ENCODE measurements around the gene CHN1. TPM values are rescaled to one million over a fixed set of nuclear protein-coding genes. Genes with fewer than 3 reads are reported as not detected.

The CHN1 gene
- total RNA-seq, 4 donors from 2014 or later, result 0.66 to 4.7 (median 2.4) TPM

DNA sequence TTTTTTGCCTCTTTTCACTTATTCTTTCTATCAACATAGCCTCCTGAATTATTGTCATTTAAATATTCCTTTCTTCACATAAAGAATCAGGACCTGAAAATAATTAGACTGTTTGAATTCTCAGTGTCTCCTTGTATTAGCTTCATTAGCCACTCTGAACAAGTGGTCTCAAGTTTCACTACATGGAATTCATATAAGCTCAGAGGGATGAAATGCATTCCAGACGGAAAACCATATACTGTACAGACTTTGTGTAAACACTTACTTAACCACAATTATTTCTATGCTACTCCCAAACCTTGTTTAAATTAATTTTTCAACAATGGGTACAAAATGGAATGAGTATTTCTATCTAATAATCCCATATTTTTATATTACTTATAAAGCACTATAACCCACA is 53.4 kb downstream of the CHN1 start:
- DNase-seq (no peak), ATAC-seq (no peak)
- intact Hi-C loops (cut with DNase I; ENCODE audit: low total_unique reads) (no loop called here), in situ Hi-C loops (cut with MboI; ENCODE audit: low sequenced_read_pairs in 4 of 4) (no loop called here)
- Histone ChIP-seq H3K9me3 (no peaks in the 10 kb centered on the region), H3K4me3 (no peak overlapping the region), H3K27ac (no peak overlapping the region), H3K36me3 (no peaks in the 10 kb centered on the region), H3K27me3 (no peaks in the 10 kb centered on the region), H3K4me1 (no peaks in the 10 kb centered on the region)
- TF ChIP-seq, protein P1, sequence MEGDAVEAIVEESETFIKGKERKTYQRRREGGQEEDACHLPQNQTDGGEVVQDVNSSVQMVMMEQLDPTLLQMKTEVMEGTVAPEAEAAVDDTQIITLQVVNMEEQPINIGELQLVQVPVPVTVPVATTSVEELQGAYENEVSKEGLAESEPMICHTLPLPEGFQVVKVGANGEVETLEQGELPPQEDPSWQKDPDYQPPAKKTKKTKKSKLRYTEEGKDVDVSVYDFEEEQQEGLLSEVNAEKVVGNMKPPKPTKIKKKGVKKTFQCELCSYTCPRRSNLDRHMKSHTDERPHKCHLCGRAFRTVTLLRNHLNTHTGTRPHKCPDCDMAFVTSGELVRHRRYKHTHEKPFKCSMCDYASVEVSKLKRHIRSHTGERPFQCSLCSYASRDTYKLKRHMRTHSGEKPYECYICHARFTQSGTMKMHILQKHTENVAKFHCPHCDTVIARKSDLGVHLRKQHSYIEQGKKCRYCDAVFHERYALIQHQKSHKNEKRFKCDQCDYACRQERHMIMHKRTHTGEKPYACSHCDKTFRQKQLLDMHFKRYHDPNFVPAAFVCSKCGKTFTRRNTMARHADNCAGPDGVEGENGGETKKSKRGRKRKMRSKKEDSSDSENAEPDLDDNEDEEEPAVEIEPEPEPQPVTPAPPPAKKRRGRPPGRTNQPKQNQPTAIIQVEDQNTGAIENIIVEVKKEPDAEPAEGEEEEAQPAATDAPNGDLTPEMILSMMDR (IDR thresholded peaks at IDR 0.05 in 4 of 5, conservative IDR thresholded peaks at IDR 0.05 in 1 of 5), result no peak
- no peak for TF ChIP-seq POLR2A (IDR thresholded peaks at IDR 0.05)

DNA sequence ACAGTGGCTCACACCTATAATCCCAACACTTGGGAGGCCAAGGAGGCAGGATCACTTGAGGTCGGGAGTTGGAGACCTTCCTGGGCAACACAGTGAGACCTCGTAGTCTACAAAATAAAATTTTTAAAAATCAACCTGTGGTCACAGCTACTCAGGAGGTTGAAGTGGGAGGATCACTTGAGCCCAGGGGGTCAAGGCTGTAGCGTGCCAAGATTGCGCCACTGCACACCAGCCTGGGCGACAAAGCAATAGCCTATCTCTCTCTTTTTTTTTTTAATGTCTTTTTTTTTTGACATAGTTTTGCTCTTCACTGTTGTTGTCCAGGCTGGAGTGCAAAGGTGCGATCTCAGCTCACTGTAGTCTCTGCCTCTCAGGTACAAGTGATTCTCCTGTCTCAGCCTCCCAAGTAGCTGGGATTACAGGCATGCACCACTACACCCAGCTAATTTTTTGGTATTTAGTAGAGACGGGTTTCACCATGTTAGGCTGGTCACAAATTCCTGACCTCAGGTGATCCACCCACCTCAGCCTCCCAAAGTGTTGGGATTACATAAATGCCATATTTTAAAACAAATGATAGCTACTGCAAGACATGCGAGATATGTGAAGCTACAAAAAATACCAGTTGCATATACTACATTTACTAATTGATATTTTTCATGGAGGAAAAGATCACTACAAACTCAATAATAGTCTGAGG is 55.0 kb downstream of the CHN1 start:
- Histone ChIP-seq H3K4me1 (no peaks in the 10 kb centered on the region), H3K27ac (no peak overlapping the region), H3K9me3 (no peaks in the 10 kb centered on the region), H3K36me3 (no peaks in the 10 kb centered on the region), H3K4me3 (no peak overlapping the region), H3K27me3 (no peaks in the 10 kb centered on the region)
- in situ Hi-C loops (cut with MboI; ENCODE audit: low sequenced_read_pairs in 4 of 4), result no loop called here
- no peak for DNase-seq
- TF ChIP-seq POLR2A (IDR thresholded peaks at IDR 0.05), result no peak
- TF ChIP-seq, protein P1 (IDR thresholded peaks at IDR 0.05 in 4 of 5, conservative IDR thresholded peaks at IDR 0.05 in 1 of 5), result no peak
- intact Hi-C loops (cut with DNase I; ENCODE audit: low total_unique reads), result no loop called here
- ATAC-seq, result no peak

DNA sequence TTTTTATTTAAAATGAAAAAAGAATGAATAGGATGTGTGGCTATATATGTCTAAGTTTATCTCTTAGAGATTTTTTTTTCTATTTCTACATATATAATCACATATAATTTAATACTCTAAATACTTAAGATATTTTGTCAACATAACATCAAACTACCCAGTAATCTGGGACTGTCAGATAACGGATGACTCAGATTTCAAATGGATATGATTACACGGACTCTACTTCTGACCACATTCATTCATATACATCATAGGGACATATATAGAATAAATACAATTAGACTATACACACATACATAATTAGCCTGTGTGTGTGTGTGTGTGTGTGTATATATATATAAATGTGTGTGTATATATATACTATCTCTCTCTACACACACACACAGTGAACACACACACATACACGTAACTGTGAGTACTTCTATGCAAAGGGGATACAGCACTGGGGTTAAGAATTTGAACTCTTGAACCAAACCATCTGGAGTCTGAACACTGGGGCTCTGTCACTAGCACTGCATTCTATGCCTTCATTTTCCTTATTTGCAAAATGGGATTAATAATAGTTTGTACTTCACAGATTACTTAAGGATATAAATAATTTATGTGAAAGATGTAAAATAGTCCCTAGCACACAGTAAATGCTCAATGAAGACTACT is 59.5 kb downstream of the CHN1 start:
- intact Hi-C loops (cut with DNase I; ENCODE audit: low total_unique reads), result no loop called here
- no peaks in the 10 kb centered on the region for H3K36me3 ChIP-seq
- no peak for TF ChIP-seq POLR2A (IDR thresholded peaks at IDR 0.05)
- no peaks in the 10 kb centered on the region for H3K4me1 ChIP-seq
- H3K4me3 ChIP-seq, result no peak overlapping the region
- no peak for DNase-seq
- H3K27ac ChIP-seq, result no peak overlapping the region
- ATAC-seq, result no peak
- H3K9me3 ChIP-seq, result no peaks in the 10 kb centered on the region
- in situ Hi-C loops (cut with MboI; ENCODE audit: low sequenced_read_pairs in 4 of 4), result no loop called here
- no peaks in the 10 kb centered on the region for H3K27me3 ChIP-seq

DNA sequence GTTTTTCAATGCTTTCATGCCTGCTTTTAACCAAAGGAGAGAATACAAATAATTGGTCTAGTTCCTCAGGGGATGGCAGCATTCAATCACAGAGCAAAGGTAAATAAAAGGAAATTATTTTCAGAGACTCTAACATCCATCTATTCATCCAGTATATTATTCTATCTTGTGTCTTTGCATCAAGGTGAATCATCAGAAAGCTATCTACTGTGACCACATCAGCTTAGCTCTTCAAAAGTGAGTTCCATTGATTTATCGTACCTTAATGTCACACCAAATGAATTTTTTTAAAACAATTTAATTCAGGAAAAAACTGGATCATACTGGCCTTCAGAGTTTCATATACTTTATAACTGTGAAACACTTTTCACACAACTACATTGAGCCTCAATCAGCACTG is 66.1 kb downstream of the CHN1 start:
- intact Hi-C loops (cut with DNase I; ENCODE audit: low total_unique reads) (no loop called here), in situ Hi-C loops (cut with MboI; ENCODE audit: low sequenced_read_pairs in 4 of 4) (no loop called here)
- Histone ChIP-seq H3K4me3 (no peak overlapping the region), H3K27ac (no peak overlapping the region), H3K9me3 (no peaks in the 10 kb centered on the region), H3K27me3 (no peaks in the 10 kb centered on the region), H3K4me1 (no peaks in the 10 kb centered on the region), H3K36me3 (no peaks in the 10 kb centered on the region)
- TF ChIP-seq POLR2A (IDR thresholded peaks at IDR 0.05), result no peak
- TF ChIP-seq, protein P1 (IDR thresholded peaks at IDR 0.05 in 4 of 5, conservative IDR thresholded peaks at IDR 0.05 in 1 of 5), result no peak
- ATAC-seq (no peak), DNase-seq (no peak)

DNA sequence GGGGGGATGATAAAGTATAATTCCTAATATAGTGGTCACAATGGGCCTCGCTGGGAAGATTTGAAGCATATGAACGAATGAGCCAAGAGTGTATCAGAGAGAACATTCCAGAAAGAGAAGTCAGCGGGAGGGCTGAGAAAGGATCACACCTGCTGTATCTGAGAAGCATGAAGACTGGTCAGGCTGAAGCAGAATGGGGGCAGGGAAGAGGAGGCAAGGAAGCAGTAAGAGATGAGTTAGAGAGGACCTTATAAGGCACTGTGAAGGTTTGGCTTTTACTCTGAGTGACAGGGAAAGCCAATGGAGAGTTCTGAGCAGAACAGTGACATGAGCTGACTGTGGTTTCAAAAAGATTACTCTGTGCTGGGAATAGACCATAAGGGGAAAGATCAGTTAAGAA is 73.5 kb downstream of the CHN1 start:
- in situ Hi-C loops (cut with MboI; ENCODE audit: low sequenced_read_pairs in 4 of 4), result no loop called here
- ATAC-seq, result no peak
- intact Hi-C loops (cut with DNase I; ENCODE audit: low total_unique reads), result no loop called here

More for the DNA sequence above, 73.5 kb downstream of the CHN1 start:
- no peak for DNase-seq
- Histone ChIP-seq H3K27ac (no peak overlapping the region), H3K4me1 (no peaks in the 10 kb centered on the region), H3K36me3 (no peaks in the 10 kb centered on the region), H3K9me3 (no peaks in the 10 kb centered on the region), H3K4me3 (no peak overlapping the region), H3K27me3 (no peaks in the 10 kb centered on the region)
- TF ChIP-seq POLR2A (IDR thresholded peaks at IDR 0.05), result no peak
- TF ChIP-seq, protein P1 (IDR thresholded peaks at IDR 0.05 in 4 of 5, conservative IDR thresholded peaks at IDR 0.05 in 1 of 5), result no peak

Measured in gastrocnemius medialis (tissue), 4 donors.